Left hindlimb (tissue), 1 donor: ENCODE data around the gene SHMT1.
A peak's percentile ranks its signal among the peaks of the same experiment; 100 is the strongest.
"Not testable (repeated sequence)": the region's sequence is repeated elsewhere in the genome, so short reads cannot be mapped to it uniquely, and the experiment has no call there.

Experiments used
- DNase-seq: peaks from one replicate; pipeline ENCODE4 v3.0.0-alpha.2; 2018

The SHMT1 gene

DNA sequence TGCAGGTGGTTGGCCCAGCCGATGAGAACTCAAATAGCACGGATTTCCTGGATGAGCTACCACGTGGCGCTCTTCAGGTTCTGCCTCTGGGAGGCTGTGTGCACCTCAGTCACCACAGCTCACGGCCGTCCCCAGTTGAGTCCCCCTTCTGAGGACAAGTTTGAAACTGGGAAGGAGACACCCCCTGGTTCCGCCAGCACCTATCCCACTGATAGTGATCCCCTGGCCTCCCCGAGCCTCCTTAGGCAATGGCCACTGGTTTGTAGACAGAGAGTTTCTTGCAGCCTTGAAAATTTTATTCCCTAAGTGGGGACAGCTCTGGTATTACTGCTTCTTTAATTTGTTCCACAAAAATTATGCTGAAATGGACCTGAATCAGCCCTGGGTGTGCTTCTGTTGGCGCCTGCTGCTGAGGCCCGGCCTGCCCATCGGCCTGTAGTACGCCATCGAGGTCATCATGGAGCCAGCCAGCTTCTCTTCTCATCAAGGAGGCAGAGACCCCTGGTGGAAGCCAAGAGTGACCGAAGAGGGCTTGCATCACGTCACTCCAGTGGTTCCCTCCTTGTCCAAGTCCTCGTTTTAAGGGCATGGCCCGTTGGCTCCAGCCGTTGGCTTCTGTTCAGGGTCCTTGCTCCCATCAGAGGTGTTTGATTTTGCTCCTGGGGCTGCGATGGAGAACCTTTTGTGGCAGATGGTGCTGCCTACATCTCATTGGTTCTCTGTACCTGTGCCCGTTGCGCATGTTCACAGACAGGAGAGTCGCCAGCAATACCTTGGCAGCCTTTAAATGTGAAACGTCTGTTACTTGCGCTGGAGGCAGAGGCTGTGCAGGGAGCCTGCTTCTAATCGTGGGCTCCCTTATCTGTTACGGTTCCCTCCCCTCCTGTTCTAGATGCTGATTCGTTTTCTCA is 39.0 kb downstream of the SHMT1 start:
- no peak for DNase-seq

GRCh38 chr17:18323507-18324139 is 39.7 kb downstream of the SHMT1 start:
- no peak for DNase-seq

DNA sequence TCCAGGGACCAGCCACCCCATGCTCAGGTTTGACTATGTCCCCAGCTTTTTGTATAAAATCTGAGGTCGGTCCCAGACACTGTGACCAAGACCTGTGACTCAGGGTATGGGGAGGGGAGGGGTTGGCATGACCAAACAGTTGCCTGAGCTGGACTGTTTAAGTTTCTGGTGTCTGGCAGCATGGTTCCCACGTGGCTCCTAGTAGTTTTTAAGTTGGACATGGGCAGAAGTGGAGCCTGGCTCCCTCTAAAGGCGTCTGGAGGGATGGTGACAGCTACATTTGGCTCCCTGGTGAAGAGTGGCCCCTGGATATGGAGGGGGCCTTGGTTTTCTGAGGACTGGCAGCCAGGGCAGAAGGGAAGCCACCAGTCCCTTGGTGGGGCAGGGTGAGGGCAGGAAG is 40.3 kb downstream of the SHMT1 start:
- DNase-seq, result no peak

DNA sequence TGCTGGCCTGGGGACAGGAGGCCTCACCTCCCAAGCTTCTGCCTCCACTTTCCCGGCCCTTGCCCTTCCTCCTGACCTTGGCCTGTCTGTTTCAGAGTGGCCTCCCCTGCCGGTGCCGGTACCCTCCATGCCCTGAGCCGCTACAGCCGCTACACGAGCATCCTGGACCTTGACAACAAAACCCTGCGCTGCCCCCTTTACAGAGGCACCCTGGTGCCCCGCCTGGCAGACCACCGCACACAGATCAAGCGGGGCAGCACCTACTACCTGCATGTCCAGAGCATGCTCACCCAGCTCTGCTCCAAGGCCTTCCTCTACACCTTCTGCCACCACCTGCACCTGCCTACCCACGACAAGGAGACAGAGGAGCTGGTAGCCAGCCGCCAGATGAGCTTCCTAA is 40.8 kb downstream of the SHMT1 start:
- no peak for DNase-seq

GRCh38 chr17:18321309-18321708 is 42.0 kb downstream of the SHMT1 start:
- DNase-seq, result no peak

- DNase-seq, result no peak
These were observed 43.0 kb downstream of the SHMT1 start for GRCh38 chr17:18320301-18320700.

- no peak for DNase-seq
These were observed 43.6 kb downstream of the SHMT1 start for GRCh38 chr17:18319604-18320256.

DNA sequence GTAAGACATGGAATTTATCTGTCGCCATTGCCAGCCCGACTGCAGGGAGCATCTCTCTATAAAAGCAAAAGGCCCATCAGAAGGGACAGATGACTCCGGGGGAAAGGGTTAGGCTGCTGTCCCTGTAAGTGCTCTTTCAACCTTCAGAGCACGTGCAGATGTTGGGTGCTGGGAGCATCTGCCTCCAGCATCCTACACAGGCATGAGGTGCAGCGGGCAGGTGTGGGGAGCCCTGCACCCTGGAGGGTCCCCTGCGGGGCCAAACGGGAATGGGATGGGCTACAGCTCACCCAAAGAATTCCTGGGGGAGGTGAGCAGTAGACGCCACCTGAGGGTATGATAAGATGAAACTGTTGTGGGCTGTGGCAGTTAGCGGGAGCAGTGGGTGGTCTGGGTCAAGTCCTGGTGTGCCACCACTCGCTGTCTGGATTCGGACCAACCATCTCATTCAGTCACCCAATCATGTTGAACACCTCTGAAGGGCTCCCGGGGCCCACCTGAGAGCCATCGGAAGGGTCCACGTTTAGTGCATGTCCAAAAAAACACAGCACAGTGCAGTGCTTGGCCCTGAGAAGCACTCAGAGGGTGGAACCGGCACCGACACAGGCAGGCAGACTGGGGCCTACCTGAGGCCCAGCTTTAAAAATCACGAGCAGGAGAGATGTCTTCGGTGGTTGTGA is 44.4 kb downstream of the SHMT1 start:
- DNase-seq, result no peak

- no peak for DNase-seq
These were observed 45.2 kb downstream of the SHMT1 start for GRCh38 chr17:18318117-18318516.

DNA sequence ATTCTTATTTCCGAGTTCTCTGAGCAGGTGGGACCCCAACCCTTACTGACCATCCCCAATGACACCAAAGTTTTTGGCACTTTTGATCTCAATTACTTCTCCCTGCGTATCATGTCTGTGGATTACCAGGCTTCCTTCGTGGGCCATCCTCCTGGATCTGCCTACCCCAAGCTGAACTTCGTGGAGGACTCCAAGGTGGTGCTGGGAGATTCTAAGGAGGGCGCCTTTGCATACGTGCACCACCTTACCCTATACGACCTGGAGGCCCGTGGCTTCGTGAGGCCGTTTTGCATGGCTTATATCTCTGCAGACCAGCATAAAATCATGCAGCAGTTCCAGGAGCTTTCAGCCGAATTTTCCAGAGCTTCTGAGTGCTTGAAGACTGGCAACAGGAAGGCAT is 47.4 kb downstream of the SHMT1 start:
- DNase-seq, result no peak

- DNase-seq, result no peak
These were observed 47.8 kb downstream of the SHMT1 start for GRCh38 chr17:18315562-18315922.

DNA sequence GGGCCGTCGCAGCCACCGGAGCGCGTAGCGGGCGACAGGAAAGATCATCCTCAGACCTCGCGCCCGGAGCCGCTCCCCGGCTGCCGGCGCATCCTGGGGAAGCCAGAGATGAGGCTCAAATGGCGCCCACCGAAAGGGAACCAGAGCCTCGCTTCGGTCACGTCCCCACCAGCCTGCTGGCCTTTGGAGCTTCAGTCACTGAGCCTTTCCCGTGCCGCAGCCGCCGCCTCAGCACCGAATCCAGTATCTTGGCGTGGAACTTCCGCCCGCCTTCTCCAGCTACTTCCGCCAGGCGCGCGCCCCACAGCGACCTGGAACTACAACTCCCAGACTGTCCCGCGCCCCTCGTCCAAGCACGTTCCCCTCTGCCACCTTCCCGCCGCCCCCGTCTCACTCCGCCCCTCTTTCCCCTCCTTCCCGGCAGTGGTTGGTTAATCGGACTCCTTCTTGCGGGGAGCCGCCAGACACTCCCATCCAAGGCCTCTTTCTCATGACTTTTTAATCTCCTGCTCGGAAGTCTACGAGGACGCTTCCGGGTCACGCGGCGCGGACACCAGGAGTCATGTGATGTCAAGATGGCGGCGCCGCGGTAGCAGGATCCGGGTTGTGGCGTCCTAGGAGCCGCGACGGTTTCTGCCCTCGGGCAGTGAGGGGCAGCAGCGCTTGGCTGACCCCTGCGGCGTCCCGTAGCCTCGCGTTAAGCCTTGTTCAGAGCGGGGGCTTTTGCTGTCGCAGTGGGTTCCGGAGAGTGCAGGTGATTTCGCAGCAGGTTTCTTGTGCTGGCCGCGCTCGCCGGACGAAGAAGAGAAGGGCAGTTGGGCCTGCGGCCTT is 48.4 kb downstream of the SHMT1 start, which contains the start of the genes SMCR8 and TOP3A:
TSS of gene SMCR8 (plus strand) at position 563 of the 831 bp plus-strand sequence. CDS start 497 bp downstream, outside the sequence.
TSS of gene TOP3A (minus strand) at position 264 of the 831 bp plus-strand sequence. CDS start at position 48, 216 bp downstream.
- peak; percentile 100 for DNase-seq

- DNase-seq, result no peak
These were observed 49.2 kb downstream of the SHMT1 start for GRCh38 chr17:18314059-18314730.

GRCh38 chr17:18309202-18309601 is 54.1 kb downstream of the SHMT1 start:
- DNase-seq, result no peak

DNA sequence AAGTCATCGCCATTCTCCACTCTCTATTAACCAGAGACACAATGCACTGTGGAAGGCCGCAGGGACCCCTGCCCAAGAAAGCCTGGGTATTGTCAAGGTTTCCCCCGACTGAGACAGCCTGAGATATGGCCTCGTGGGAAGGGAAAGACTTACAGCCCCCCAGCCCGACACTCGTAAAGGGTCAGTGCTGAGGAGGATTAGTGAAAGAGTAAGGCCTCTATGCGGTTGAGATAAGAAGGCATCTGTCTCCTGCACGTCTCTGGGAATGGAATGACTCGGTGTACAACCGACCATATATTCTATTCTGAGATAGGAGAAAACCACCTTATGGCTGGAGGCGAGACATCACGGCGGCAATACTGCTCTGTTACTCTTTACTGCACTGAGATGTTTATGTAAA is 60.1 kb downstream of the SHMT1 start:
- not testable (repeated sequence) for DNase-seq

- no peak for DNase-seq
These were observed 62.4 kb downstream of the SHMT1 start for GRCh38 chr17:18300725-18301480.

GRCh38 chr17:18298061-18298460 is 65.3 kb downstream of the SHMT1 start:
- DNase-seq, result not testable (repeated sequence)

- no peak for DNase-seq
These were observed 71.4 kb downstream of the SHMT1 start for GRCh38 chr17:18291718-18292540.

GRCh38 chr17:18285296-18285695 is 78.1 kb downstream of the SHMT1 start:
- DNase-seq, result no peak

GRCh38 chr17:18281788-18282187 is 81.6 kb downstream of the SHMT1 start:
- no peak for DNase-seq
